Midbrain (tissue), 1 donor: ENCODE measurements around the gene TTC7B.
A peak's percentile ranks its signal among the peaks of the same experiment; 100 is the strongest.

ENCODE experiments used
- DNase-seq: peaks from one replicate; lab custom pipeline; 2025; lab: John Stamatoyannopoulos, UW

TTC7B gene

GRCh38 chr14:90775441-90775840, 40.8 kb downstream of the TTC7B start:
- no peak for DNase-seq

GRCh38 chr14:90774316-90774715, 41.9 kb downstream of the TTC7B start:
- DNase-seq, result no peak

- no peak for DNase-seq
These were observed 42.5 kb downstream of the TTC7B start for GRCh38 chr14:90773705-90774104.

- DNase-seq, result peak; percentile 16
These were observed 43.1 kb downstream of the TTC7B start for GRCh38 chr14:90773196-90773486.

GRCh38 chr14:90767899-90768298, 48.3 kb downstream of the TTC7B start:
- DNase-seq, result no peak

GRCh38 chr14:90760591-90761316, 55.5 kb downstream of the TTC7B start:
- DNase-seq, result no peak

GRCh38 chr14:90760078-90760444, 56.2 kb downstream of the TTC7B start:
- DNase-seq, result no peak

- DNase-seq, result no peak
These were observed 56.7 kb downstream of the TTC7B start for GRCh38 chr14:90759370-90760077.

- peak; percentile 45 for DNase-seq
These were observed 57.3 kb downstream of the TTC7B start for GRCh38 chr14:90758959-90759358.

GRCh38 chr14:90758028-90758889, 58.0 kb downstream of the TTC7B start:
- peak; percentile 92 for DNase-seq

GRCh38 chr14:90757452-90757851, 58.8 kb downstream of the TTC7B start:
- DNase-seq, result peak; percentile 79

GRCh38 chr14:90756755-90757345, 59.4 kb downstream of the TTC7B start:
- peak; percentile 63 for DNase-seq

GRCh38 chr14:90755661-90756304, 60.4 kb downstream of the TTC7B start:
- DNase-seq, result no peak

GRCh38 chr14:90753456-90754005, 62.7 kb downstream of the TTC7B start:
- no peak for DNase-seq

- no peak for DNase-seq
These were observed 65.5 kb downstream of the TTC7B start for GRCh38 chr14:90750701-90751100.

- DNase-seq, result no peak
These were observed 66.0 kb downstream of the TTC7B start for GRCh38 chr14:90750191-90750590.

GRCh38 chr14:90747909-90748308, 68.3 kb downstream of the TTC7B start:
- DNase-seq, result no peak

- DNase-seq, result no peak
These were observed 72.4 kb downstream of the TTC7B start for GRCh38 chr14:90743826-90744225.

GRCh38 chr14:90743425-90743824, 72.8 kb downstream of the TTC7B start:
- DNase-seq, result no peak

GRCh38 chr14:90742729-90743128, 73.5 kb downstream of the TTC7B start:
- no peak for DNase-seq

- DNase-seq, result no peak
These were observed 74.0 kb downstream of the TTC7B start for GRCh38 chr14:90742252-90742651.

- no peak for DNase-seq
These were observed 74.6 kb downstream of the TTC7B start for GRCh38 chr14:90741682-90741946.
